Endothelial cell of umbilical vein (primary cell): ENCODE data around the gene KCNE2. TPM values are rescaled to one million over a fixed set of nuclear protein-coding genes. Genes with fewer than 3 reads are reported as not detected.

ENCODE experiments used
- BruUV-seq: library from RNA; stranded (reverse); fragments of 400-500 nt; replicated peaks from 2 replicates; lab custom pipeline; 2021; lab: Mats Ljungman, UMichigan
- CTCF ChIA-PET: fragments of 300-600, 350-600 bp; sonication (Branson Sonifier 250); formaldehyde crosslinking; loops from one replicate; lab custom pipeline; 2021; ENCODE audit warnings: antibody characterized with exemption, inconsistent platforms; lab: Charles Lee
- POLR2A ChIA-PET: fragments of 300-600, 350-600 bp; sonication (Branson Sonifier 250); formaldehyde crosslinking; loops from one replicate; lab custom pipeline; 2021; ENCODE audit warnings: antibody characterized with exemption, inconsistent platforms; lab: Charles Lee
- DNase-seq: peaks from one replicate; pipeline ENCODE4 v3.0.0-alpha.2; 2011; ENCODE audit warnings: low read depth, low spot score
- FAIRE-seq: peaks from 2 replicates; lab custom pipeline; 2011; peaks lifted over from hg19 to GRCh38; lab: Jason Lieb, UNC
- H2AFZ ChIP-seq: 2 replicates; pipeline ENCODE4 v1.6.0; 2012; ENCODE audit warnings: low read depth, low read length, control low read depth, inconsistent platforms
- H3K27ac ChIP-seq: 2 replicates; pipeline ENCODE4 v1.5.1; 2011; ENCODE audit warnings: low read depth, mild to moderate bottlenecking, control low read depth, low read length, moderate library complexity; ENCODE audit not compliant: insufficient read depth
- H3K27me3 ChIP-seq, 2 experiments: 2 replicates each; pipeline versions ENCODE4 v1.6.0 to v1.6.1; 2011; ENCODE audit warnings: low read length in 2 of 2, mixed read lengths in 1 of 2; ENCODE audit not compliant: control insufficient read depth in 2 of 2, insufficient read depth in 2 of 2
- H3K36me3 ChIP-seq, 2 experiments: 2 replicates in 1 of 2; 3 replicates in 1 of 2; pipeline ENCODE4 v1.5.1; 2011; ENCODE audit warnings: low read length in 2 of 2, mild to moderate bottlenecking in 1 of 2, moderate library complexity in 1 of 2; ENCODE audit not compliant: control insufficient read depth in 2 of 2, insufficient read depth in 2 of 2; ENCODE audit errors: extremely low read depth in 1 of 2
- H3K4me1 ChIP-seq: 3 replicates; pipeline ENCODE4 v1.5.1; 2011; ENCODE audit warnings: mild to moderate bottlenecking, low read length; ENCODE audit not compliant: control insufficient read depth, insufficient read depth; ENCODE audit errors: extremely low read depth
- H3K4me2 ChIP-seq: 2 replicates; pipeline ENCODE4 v1.6.1; 2011; ENCODE audit warnings: low read length, control low read depth, mixed read lengths; ENCODE audit not compliant: insufficient read depth
- H3K4me3 ChIP-seq, 3 experiments: fragments of 200-600 bp in 1 of 3; sonication (generic), shearing (Covaris generic) in 1 of 3; replicated peaks in 1 of 3; 2 replicates each; pipeline ENCODE4 v1.5.1; 2011 to 2016; ENCODE audit warnings: control low read depth in 3 of 3, low read length in 3 of 3, mild to moderate bottlenecking in 2 of 3, inconsistent platforms in 1 of 3, low read depth in 1 of 3, moderate library complexity in 1 of 3; ENCODE audit not compliant: insufficient read depth in 1 of 3
- H3K79me2 ChIP-seq: 2 replicates; pipeline ENCODE4 v1.6.0; 2012; ENCODE audit warnings: low read length, inconsistent platforms; ENCODE audit not compliant: control insufficient read depth, insufficient read depth
- H3K9ac ChIP-seq: replicated peaks from 2 replicates; pipeline ENCODE3; 2011; ENCODE audit warnings: low read length, control low read depth; ENCODE audit not compliant: insufficient read depth; ENCODE audit errors: extremely low read depth
- H3K9me1 ChIP-seq: replicated peaks from 3 replicates; pipeline ENCODE4 v1.6.0; 2011; ENCODE audit warnings: mild to moderate bottlenecking, low read length; ENCODE audit not compliant: control insufficient read depth, insufficient read depth; ENCODE audit errors: extremely low read depth
- H3K9me3 ChIP-seq: replicated peaks from 2 replicates; pipeline ENCODE4 v1.5.1; 2012; ENCODE audit warnings: low read length, inconsistent platforms; ENCODE audit not compliant: control insufficient read depth, insufficient read depth
- H4K20me1 ChIP-seq: replicated peaks from 2 replicates; pipeline ENCODE3; 2011; ENCODE audit warnings: mild to moderate bottlenecking, low read length; ENCODE audit not compliant: control insufficient read depth, insufficient read depth; ENCODE audit errors: extremely low read depth
- EZH2 ChIP-seq: IDR thresholded peaks from 2 replicates; pipeline ENCODE4 v1.6.1; 2012; ENCODE audit warnings: borderline replicate concordance, low read depth, mild to moderate bottlenecking, moderate library complexity, low read length, inconsistent platforms; ENCODE audit not compliant: severe bottlenecking
- FOS ChIP-seq: IDR thresholded peaks from 2 replicates; pipeline ENCODE4 v1.6.1; 2011; ENCODE audit warnings: mild to moderate bottlenecking, low read length, moderate library complexity, borderline replicate concordance; ENCODE audit not compliant: insufficient read depth
- GATA2 ChIP-seq: IDR thresholded peaks from 2 replicates; pipeline ENCODE4 v1.7.0; 2011; ENCODE audit warnings: low read depth, mild to moderate bottlenecking, moderate library complexity, mixed read lengths, low read length; ENCODE audit not compliant: insufficient read length, insufficient read depth
- JUN ChIP-seq: IDR thresholded peaks from 2 replicates; pipeline ENCODE4 v1.6.1; 2011; ENCODE audit warnings: borderline replicate concordance, low read depth; ENCODE audit not compliant: insufficient read length, insufficient read depth
- MYC ChIP-seq: IDR thresholded peaks from one replicate; pipeline ENCODE4 v1.6.1; 2011; ENCODE audit warnings: mild to moderate bottlenecking, low read depth, low read length
- POLR2A ChIP-seq: IDR thresholded peaks from 2 replicates; pipeline ENCODE4 v1.6.1; 2012; ENCODE audit warnings: low read depth, mild to moderate bottlenecking, control low read depth, low read length
- POLR2AphosphoS5 ChIP-seq: IDR thresholded peaks from 2 replicates; pipeline ENCODE4 v1.6.1; 2012; ENCODE audit warnings: low read depth, mild to moderate bottlenecking, control low read depth, low read length, moderate library complexity; ENCODE audit not compliant: insufficient read depth
- dilution Hi-C: fragments of 300-500 bp; cut with MboI; formaldehyde crosslinking; loops from one replicate; pipeline ENCODE4 v1.15.0; 2019; ENCODE audit warnings: low sequenced_read_pairs; ENCODE audit not compliant: extremely low pct_ligation_motif_present
- intact Hi-C: fragments of 100-400 bp; cut with micrococcal nuclease; formaldehyde crosslinking; loops from one replicate; pipeline ENCODE4 v1.10.0; 2022
- polyA plus RNA-seq, 4 experiments: library from polyadenylated mRNA; depleted of rRNA in 3 of 4; stranded (reverse) in 3 of 4; unstranded in 1 of 4; fragments of >200 nt; gene quantifications; 2 replicates each; pipeline versions ENCODE4 v1.2.1 to v1.2.3, GENCODE V29; 2011 to 2012; ENCODE audit warnings: missing spikeins in 1 of 4
- total RNA-seq: library from RNA; stranded (reverse); gene quantifications from 2 replicates; pipeline ENCODE4 v1.2.3, GENCODE V29; 2021
- TF ChIP-seq, protein P1 (sequence below): IDR thresholded peaks from 2 replicates; pipeline ENCODE4 v1.6.1; 2011; ENCODE audit not compliant: insufficient read depth, insufficient read length
- TF ChIP-seq, protein P2 (sequence below), 2 donors: IDR thresholded peaks; 1 replicate in 1 of 2; 2 replicates in 1 of 2; pipeline ENCODE4 v1.5.1; 2011; ENCODE audit warnings: low read length in 2 of 2, mild to moderate bottlenecking in 2 of 2, moderate library complexity in 2 of 2, control low read depth in 1 of 2, inconsistent platforms in 1 of 2, low read depth in 1 of 2; ENCODE audit not compliant: insufficient read depth in 1 of 2; ENCODE audit errors: extremely low read depth in 1 of 2

Gene KCNE2
- total and polyA plus RNA-seq, 2 donors (not counting 3 experiments of a cell fraction or from before 2014, with no cell fraction given), result not detected

DNA sequence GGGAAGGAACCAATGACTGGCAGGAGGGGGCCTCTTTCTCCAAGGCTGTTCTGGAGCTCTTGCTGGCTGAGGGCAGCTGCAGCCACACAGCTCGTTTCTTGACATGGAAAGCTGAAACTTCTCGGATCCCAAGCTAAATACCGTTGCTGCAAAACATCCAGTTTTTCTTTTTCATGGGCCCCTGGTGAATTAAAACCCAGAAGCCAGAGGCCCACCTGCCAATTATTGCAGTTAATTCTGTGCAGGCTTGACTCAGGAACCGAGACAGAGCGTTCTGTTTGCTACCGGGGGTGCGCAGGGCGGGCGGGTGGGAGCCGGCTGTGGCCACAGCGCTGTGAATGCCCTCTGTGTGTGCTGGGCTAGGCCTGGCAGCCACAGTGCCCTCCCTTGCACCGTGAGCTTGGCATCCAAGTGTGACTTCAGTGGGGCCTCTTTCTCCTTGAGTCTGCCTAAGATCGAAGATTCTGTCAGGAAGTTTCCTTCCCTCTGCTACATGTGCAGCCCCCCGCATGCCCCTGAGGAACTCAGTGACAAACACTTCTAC lies 19.9 kb upstream of the KCNE2 start:
- no peaks in the 10 kb centered on the region for H3K9me1 ChIP-seq
- no peaks in the 10 kb centered on the region for H4K20me1 ChIP-seq
- no peak overlapping the region for H2AFZ ChIP-seq
- POLR2A ChIA-PET, result no interaction called here
- H3K4me2 ChIP-seq, result no peak overlapping the region
- H3K9me3 ChIP-seq, result no peaks in the 10 kb centered on the region
- BruUV-seq, result no TSS peak
- intact Hi-C loops, result no loop called here
- H3K4me1 ChIP-seq, result no peaks in the 10 kb centered on the region
- no peaks in the 10 kb centered on the region for H3K79me2 ChIP-seq
- dilution Hi-C loops, result no loop called here
- CTCF ChIA-PET, result interaction anchor here (2.8 to 22.9 kb wide), 2 partner anchors 11 to 422 kb away, joined by 8 to 867 read pairs; no protein-coding TSS in a partner anchor
- H3K27ac ChIP-seq, result no peak overlapping the region
- FAIRE-seq, result no peak
- no peaks in the 10 kb centered on the region for H3K36me3 ChIP-seq
- peaks cover 6 to 9% of the 10 kb centered on the region in 2 experiments for H3K27me3 ChIP-seq
- H3K4me3 ChIP-seq, result no peak overlapping the region
- H3K9ac ChIP-seq, result no peak overlapping the region
- no peak for DNase-seq
- TF ChIP-seq GATA2 (no peak), JUN (no peak), EZH2 (no peak), POLR2AphosphoS5 (no peak), FOS (no peak), POLR2A (no peak), MYC (no peak)
- TF ChIP-seq, protein P1, sequence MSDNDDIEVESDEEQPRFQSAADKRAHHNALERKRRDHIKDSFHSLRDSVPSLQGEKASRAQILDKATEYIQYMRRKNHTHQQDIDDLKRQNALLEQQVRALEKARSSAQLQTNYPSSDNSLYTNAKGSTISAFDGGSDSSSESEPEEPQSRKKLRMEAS, result no peak
- TF ChIP-seq, protein P2, sequence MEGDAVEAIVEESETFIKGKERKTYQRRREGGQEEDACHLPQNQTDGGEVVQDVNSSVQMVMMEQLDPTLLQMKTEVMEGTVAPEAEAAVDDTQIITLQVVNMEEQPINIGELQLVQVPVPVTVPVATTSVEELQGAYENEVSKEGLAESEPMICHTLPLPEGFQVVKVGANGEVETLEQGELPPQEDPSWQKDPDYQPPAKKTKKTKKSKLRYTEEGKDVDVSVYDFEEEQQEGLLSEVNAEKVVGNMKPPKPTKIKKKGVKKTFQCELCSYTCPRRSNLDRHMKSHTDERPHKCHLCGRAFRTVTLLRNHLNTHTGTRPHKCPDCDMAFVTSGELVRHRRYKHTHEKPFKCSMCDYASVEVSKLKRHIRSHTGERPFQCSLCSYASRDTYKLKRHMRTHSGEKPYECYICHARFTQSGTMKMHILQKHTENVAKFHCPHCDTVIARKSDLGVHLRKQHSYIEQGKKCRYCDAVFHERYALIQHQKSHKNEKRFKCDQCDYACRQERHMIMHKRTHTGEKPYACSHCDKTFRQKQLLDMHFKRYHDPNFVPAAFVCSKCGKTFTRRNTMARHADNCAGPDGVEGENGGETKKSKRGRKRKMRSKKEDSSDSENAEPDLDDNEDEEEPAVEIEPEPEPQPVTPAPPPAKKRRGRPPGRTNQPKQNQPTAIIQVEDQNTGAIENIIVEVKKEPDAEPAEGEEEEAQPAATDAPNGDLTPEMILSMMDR (IDR thresholded peaks at IDR 0.05; ENCODE audit: extremely low read depth in 1 of 2, insufficient read depth in 1 of 2, low read depth in 1 of 2, low read length in 2 of 2), result no peak
